B cell (primary cell): ENCODE data around the gene GPRIN2. TPM values are rescaled to one million over a fixed set of nuclear protein-coding genes. Genes with fewer than 3 reads are reported as not detected.

ENCODE experiments used
- ATAC-seq: fragments of 200-7000 bp; cut with Tn5 transposase; one replicate; pipeline ENCODE4 v1.10.0; 2021; ENCODE audit warnings: low read depth, mild to moderate bottlenecking, moderate number of reproducible peaks, moderate library complexity
- CTCF ChIA-PET: fragments of 350-600 bp; sonication (Branson Sonifier 250); formaldehyde crosslinking; loops from one replicate; lab custom pipeline; 2021; ENCODE audit warnings: antibody characterized with exemption, inconsistent platforms; lab: Charles Lee
- POLR2A ChIA-PET: fragments of 350-600 bp; sonication (Branson Sonifier 250); formaldehyde crosslinking; loops from one replicate; lab custom pipeline; 2021; ENCODE audit warnings: antibody characterized with exemption; lab: Charles Lee
- DNase-seq: peaks from one replicate; pipeline ENCODE4 v3.0.0; 2013
- H2AFZ ChIP-seq: 2 replicates; pipeline ENCODE4 v1.6.1; 2012; ENCODE audit warnings: mild to moderate bottlenecking, low read depth, low read length; ENCODE audit not compliant: insufficient read depth, poor library complexity, severe bottlenecking
- H3K27ac ChIP-seq, 2 donors: 1 replicate in 1 of 2; 2 replicates in 1 of 2; pipeline ENCODE4 v1.5.1; 2012 to 2013; ENCODE audit warnings: low read length in 2 of 2, mild to moderate bottlenecking in 2 of 2, moderate library complexity in 1 of 2
- H3K27me3 ChIP-seq, 4 experiments: fragments of 200-600 bp in 1 of 4; sonication (generic) in 1 of 4; replicated peaks in 1 of 4; 1 replicate in 2 of 4; 2 replicates in 2 of 4; pipeline versions ENCODE4 v1.6.1 to v1.7.0; 2013 to 2016; ENCODE audit warnings: low read length in 3 of 4, mild to moderate bottlenecking in 2 of 4, mixed read lengths in 1 of 4, moderate library complexity in 1 of 4; ENCODE audit not compliant: insufficient read depth in 4 of 4, control insufficient read depth in 3 of 4; ENCODE audit errors: control extremely low read depth in 1 of 4
- H3K36me3 ChIP-seq, 2 experiments: replicated peaks in 1 of 2; 1 replicate in 1 of 2; 2 replicates in 1 of 2; pipeline versions ENCODE4 v1.6.1 to v1.7.1; 2013; ENCODE audit warnings: low read length in 1 of 2; ENCODE audit not compliant: insufficient read depth in 2 of 2, control insufficient read depth in 1 of 2; ENCODE audit errors: control extremely low read depth in 1 of 2, extremely low read depth in 1 of 2
- H3K4me1 ChIP-seq, 2 donors: fragments of 200-600 bp in 1 of 2; sonication (generic) in 1 of 2; 1 replicate in 1 of 2; 2 replicates in 1 of 2; pipeline versions ENCODE4 v1.5.1 to v1.6.1; 2013 to 2017; ENCODE audit warnings: low read length in 2 of 2; ENCODE audit not compliant: control insufficient read depth in 2 of 2, insufficient read depth in 2 of 2
- H3K4me2 ChIP-seq: replicated peaks from 2 replicates; pipeline ENCODE3; 2012; ENCODE audit warnings: mild to moderate bottlenecking, low read depth, low read length; ENCODE audit not compliant: poor library complexity, severe bottlenecking
- H3K4me3 ChIP-seq, 5 experiments: fragments of 200-600 bp in 1 of 5; sonication (generic) in 1 of 5; 1 replicate in 3 of 5; 2 replicates in 2 of 5; pipeline versions ENCODE4 v1.5.1 to v1.7.0; 2011 to 2016; ENCODE audit warnings: low read length in 4 of 5, mild to moderate bottlenecking in 4 of 5, low read depth in 2 of 5, control low read depth in 1 of 5, moderate library complexity in 1 of 5; ENCODE audit not compliant: insufficient read depth in 1 of 5; ENCODE audit errors: control extremely low read depth in 1 of 5, extremely low read depth in 1 of 5
- H3K79me2 ChIP-seq: fragments of 200-600 bp; sonication (generic); one replicate; pipeline ENCODE4 v1.6.0; 2016; ENCODE audit warnings: low read length; ENCODE audit not compliant: control insufficient read depth, insufficient read depth
- H3K9ac ChIP-seq: fragments of 200-600 bp; sonication (generic); 2 replicates; pipeline ENCODE4 v1.6.1; 2017; ENCODE audit warnings: mild to moderate bottlenecking, low read length, moderate library complexity
- H3K9me3 ChIP-seq, 3 donors: one replicate each; pipeline versions ENCODE4 v1.6.1 to v1.7.1; 2013; ENCODE audit warnings: low read length in 2 of 3; ENCODE audit not compliant: control insufficient read depth in 2 of 3, insufficient read depth in 1 of 3; ENCODE audit errors: control extremely low read depth in 1 of 3
- H4K20me1 ChIP-seq: 2 replicates; pipeline ENCODE4 v1.6.0; 2012; ENCODE audit warnings: mild to moderate bottlenecking, low read length; ENCODE audit not compliant: insufficient read depth, control insufficient read depth, poor library complexity, severe bottlenecking
- H3K27ac Mint-ChIP-seq: one replicate; pipeline ENCODE4 v1.8.0; 2021; ENCODE audit warnings: mixed read lengths
- H3K27me3 Mint-ChIP-seq: one replicate; pipeline ENCODE4 v1.8.0; 2021; ENCODE audit warnings: mixed read lengths
- H3K4me1 Mint-ChIP-seq: one replicate; pipeline ENCODE4 v1.8.0; 2021; ENCODE audit warnings: mixed read lengths
- H3K4me3 Mint-ChIP-seq: one replicate; pipeline ENCODE4 v1.8.0; 2021; ENCODE audit warnings: mixed read lengths
- H3K9me3 Mint-ChIP-seq: one replicate; pipeline ENCODE4 v1.8.0; 2022; ENCODE audit warnings: mixed read lengths; ENCODE audit not compliant: insufficient read depth
- EZH2 ChIP-seq: IDR thresholded peaks from 2 replicates; pipeline ENCODE4 v1.6.1; 2012; ENCODE audit warnings: borderline replicate concordance, low read depth, mild to moderate bottlenecking, moderate library complexity, low read length; ENCODE audit not compliant: insufficient read depth, poor library complexity, severe bottlenecking
- WGBS: methylation state at CpG from one replicate; pipeline ENCODE4 v1.1.5; 2013; ENCODE audit warnings: missing lambda C conversion rate; ENCODE audit not compliant: insufficient coverage; 5-methylcytosine and 5-hydroxymethylcytosine counted together
- intact Hi-C: fragments of 100-400 bp; cut with micrococcal nuclease; formaldehyde crosslinking; loops from one replicate; pipeline ENCODE4 v1.10.0; 2022
- polyA plus RNA-seq: library from polyadenylated mRNA; depleted of rRNA; stranded (reverse); fragments of >200 nt; gene quantifications from 2 replicates; pipeline ENCODE4 v1.2.3, GENCODE V29; 2012
- total RNA-seq, 2 donors: library from RNA; stranded (reverse); fragments of 120-200 nt in 1 of 2; gene quantifications; 1 replicate in 1 of 2; 2 replicates in 1 of 2; pipeline versions ENCODE4 v1.2.3 to v1.2.4, GENCODE V29; 2013 to 2022
- TF ChIP-seq, protein P1 (sequence below): fragments of 200-600 bp; IDR thresholded peaks from one replicate; pipeline ENCODE4 v1.8.0; 2022; ENCODE audit warnings: antibody characterized with exemption, mild to moderate bottlenecking

GPRIN2 gene
- total and polyA plus RNA-seq, 2 donors (not counting 1 experiment from before 2014, with no cell fraction given), result not detected

DNA sequence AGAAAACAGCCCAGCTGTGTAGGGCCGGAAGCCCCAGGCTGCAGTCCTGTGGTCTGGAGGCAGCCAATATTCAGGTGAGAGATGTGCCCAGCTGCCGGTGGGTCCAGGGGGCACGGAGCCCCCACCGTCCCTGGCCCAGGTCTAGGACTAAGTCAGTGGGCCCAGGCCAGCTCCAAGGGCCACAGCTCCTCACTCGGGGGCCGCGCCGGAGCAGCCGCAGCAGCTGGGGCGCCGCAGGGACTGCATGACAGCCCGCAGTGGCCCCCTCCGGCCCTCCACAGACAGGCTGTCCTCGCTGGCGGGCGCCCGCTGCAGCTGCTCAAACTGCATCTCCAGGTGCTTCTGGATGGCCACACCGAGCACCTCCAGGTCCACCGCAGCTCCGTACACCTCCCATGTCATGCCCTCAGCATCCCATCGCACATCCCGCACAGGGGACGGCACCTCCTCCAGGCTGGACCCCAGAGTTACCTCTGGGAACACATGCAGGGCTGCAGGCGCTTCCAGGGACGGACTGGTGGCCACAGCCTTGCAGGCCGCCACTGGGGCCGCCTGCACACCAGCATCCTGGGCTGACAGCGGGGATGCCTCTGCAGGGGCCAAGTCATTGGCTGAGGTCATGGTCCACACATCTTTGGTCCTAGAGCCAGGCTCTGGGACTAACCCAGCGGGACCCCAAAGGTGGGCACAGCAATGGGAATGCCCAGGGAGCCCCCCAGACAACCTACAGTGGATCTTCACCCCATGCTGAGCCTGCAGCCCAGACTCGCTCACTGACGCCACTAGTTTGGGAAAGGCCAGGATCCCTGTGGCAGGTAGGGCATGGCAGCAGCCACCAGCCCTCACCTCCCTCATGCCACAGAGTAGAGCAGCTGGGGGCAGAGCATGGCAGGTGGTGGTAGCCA lies 7.0 kb downstream of the GPRIN2 start:
- H3K4me3 ChIP-seq, result no peak overlapping the region
- H3K79me2 ChIP-seq, result no peaks in the 10 kb centered on the region
- H3K27ac ChIP-seq, result no peak overlapping the region
- no peak overlapping the region for H3K9ac ChIP-seq
- H3K4me1 ChIP-seq, result no peaks in the 10 kb centered on the region
- Mint-ChIP-seq H3K4me3 (no peak overlapping the region), H3K27ac (no peak overlapping the region), H3K9me3 (no peaks in the 10 kb centered on the region), H3K4me1 (no peaks in the 10 kb centered on the region), H3K27me3 (peaks cover 12% of the 10 kb centered on the region)
- TF ChIP-seq EZH2, result no peak
- TF ChIP-seq, protein P1, sequence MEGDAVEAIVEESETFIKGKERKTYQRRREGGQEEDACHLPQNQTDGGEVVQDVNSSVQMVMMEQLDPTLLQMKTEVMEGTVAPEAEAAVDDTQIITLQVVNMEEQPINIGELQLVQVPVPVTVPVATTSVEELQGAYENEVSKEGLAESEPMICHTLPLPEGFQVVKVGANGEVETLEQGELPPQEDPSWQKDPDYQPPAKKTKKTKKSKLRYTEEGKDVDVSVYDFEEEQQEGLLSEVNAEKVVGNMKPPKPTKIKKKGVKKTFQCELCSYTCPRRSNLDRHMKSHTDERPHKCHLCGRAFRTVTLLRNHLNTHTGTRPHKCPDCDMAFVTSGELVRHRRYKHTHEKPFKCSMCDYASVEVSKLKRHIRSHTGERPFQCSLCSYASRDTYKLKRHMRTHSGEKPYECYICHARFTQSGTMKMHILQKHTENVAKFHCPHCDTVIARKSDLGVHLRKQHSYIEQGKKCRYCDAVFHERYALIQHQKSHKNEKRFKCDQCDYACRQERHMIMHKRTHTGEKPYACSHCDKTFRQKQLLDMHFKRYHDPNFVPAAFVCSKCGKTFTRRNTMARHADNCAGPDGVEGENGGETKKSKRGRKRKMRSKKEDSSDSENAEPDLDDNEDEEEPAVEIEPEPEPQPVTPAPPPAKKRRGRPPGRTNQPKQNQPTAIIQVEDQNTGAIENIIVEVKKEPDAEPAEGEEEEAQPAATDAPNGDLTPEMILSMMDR, result no peak
- 83% methylated on average over 31 of the region's 31 CpGs for WGBS
- CTCF ChIA-PET, result no interaction called here
- no peaks in the 10 kb centered on the region for H4K20me1 ChIP-seq
- no peak overlapping the region for H3K4me2 ChIP-seq
- ATAC-seq (no peak), DNase-seq (no peak)
- H3K36me3 ChIP-seq, result no peaks in the 10 kb centered on the region
- no peaks in the 10 kb centered on the region for H3K9me3 ChIP-seq
- no peak overlapping the region for H2AFZ ChIP-seq
- intact Hi-C loops, result no loop called here
- peaks cover 0 to 3% (median 0%) of the 10 kb centered on the region in 4 experiments for H3K27me3 ChIP-seq
- POLR2A ChIA-PET, result no interaction called here

DNA sequence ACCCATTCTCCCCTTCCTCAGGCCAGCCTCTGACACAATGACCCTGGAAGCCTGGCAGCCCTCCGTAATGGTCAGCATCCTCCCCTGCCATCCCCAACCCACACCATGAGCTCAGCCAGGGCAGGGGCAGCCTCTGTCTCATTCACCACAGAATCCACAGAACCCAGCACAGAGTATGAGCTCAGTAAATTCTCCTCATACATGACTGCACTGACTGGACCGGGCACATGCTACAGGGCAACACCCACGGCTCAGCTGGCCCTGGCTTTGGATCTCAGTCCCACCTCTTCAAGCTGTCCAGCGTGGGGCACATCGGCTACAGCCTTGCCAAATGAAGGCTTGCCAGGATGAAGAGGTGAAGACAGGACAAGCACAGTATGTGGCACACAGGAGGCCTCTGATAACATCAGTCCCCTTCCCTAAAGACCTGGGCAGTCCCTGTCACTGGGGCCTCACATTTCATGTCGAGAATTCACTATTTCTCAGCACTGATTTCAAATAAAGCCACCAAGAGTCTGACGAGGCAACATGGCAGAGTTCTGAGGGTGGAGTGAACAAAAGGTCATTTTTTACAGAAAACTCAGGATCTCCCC lies 7.9 kb downstream of the GPRIN2 start:
- ChIA-PET CTCF (no interaction called here), POLR2A (no interaction called here)
- TF ChIP-seq, protein P1, result no peak
- Histone ChIP-seq H2AFZ (no peak overlapping the region), H3K36me3 (no peaks in the 10 kb centered on the region), H3K9me3 (no peaks in the 10 kb centered on the region), H3K9ac (no peak overlapping the region), H3K27me3 (peaks cover 0 to 3% (median 0%) of the 10 kb centered on the region in 4 experiments), H3K79me2 (no peaks in the 10 kb centered on the region), H3K4me3 (no peak overlapping the region), H3K4me2 (no peak overlapping the region), H3K4me1 (no peaks in the 10 kb centered on the region), H4K20me1 (no peaks in the 10 kb centered on the region), H3K27ac (no peak overlapping the region)
- Mint-ChIP-seq H3K4me3 (no peak overlapping the region), H3K27ac (no peak overlapping the region), H3K9me3 (no peaks in the 10 kb centered on the region), H3K4me1 (no peaks in the 10 kb centered on the region), H3K27me3 (peaks cover 16% of the 10 kb centered on the region)
- WGBS, result 84% methylated on average over 6 of the region's 7 CpGs
- intact Hi-C loops, result no loop called here
- ATAC-seq, result no peak
- no peak for DNase-seq
